ENCODE data around the gene PROX1. TPM values are rescaled to one million over a fixed set of nuclear protein-coding genes. Genes with fewer than 3 reads are reported as not detected.

The PROX1 gene
- total RNA-seq, 2 experiments from 2014 or later = not detected

GRCh38 chr1:214067853-214068703, 80.3 kb downstream of the PROX1 start:
- POLR2A ChIA-PET = interaction anchor here (0.6 kb wide), 1 partner anchor 55 kb away, joined by 6 read pairs; no protein-coding TSS in a partner anchor
- Histone ChIP-seq H3K27ac (ENCODE audit: low read depth, low read length, poor library complexity, severe bottlenecking) (no peak overlapping the region), H2AFZ (ENCODE audit: low read length) (no peak overlapping the region), H3K79me2 (ENCODE audit: insufficient read depth, low read depth, low read length) (no peaks in the 10 kb centered on the region), H4K20me1 (ENCODE audit: insufficient read depth, low read length) (no peaks in the 10 kb centered on the region), H3K4me1 (ENCODE audit: insufficient read depth, low read length, poor library complexity, severe bottlenecking) (no peaks in the 10 kb centered on the region), H3K36me3 (ENCODE audit: insufficient read depth, low read length) (no peaks in the 10 kb centered on the region), H3K9me2 (ENCODE audit: insufficient read depth, low read length) (no peaks in the 10 kb centered on the region), H3K4me3 (ENCODE audit: low read depth, low read length, poor library complexity, severe bottlenecking) (no peak overlapping the region), H3K9me3 (ENCODE audit: low read length) (no peaks in the 10 kb centered on the region), H3K4me2 (ENCODE audit: low read length) (no peak overlapping the region)
- no peak for DNase-seq (ENCODE audit: low spot score)
- no TSS peak for BruUV-seq (replicated peaks)
- intact Hi-C loops (cut with micrococcal nuclease; ENCODE audit: unreplicated experiment) = no loop called here
- no peak for TF ChIP-seq EZH2phosphoT487 (IDR thresholded peaks at IDR 0.05; ENCODE audit: borderline replicate concordance, low read depth, low read length)
- TF ChIP-seq CTCF (conservative IDR thresholded peaks at IDR 0.05; ENCODE audit: low read length) = no peak
- CTCF ChIA-PET (ENCODE audit: unreplicated experiment) = no interaction called here

- H3K79me2 ChIP-seq (ENCODE audit: insufficient read depth, low read depth, low read length) = no peaks in the 10 kb centered on the region
- H3K9me3 ChIP-seq (ENCODE audit: low read length) = no peaks in the 10 kb centered on the region
- intact Hi-C loops (cut with micrococcal nuclease; ENCODE audit: unreplicated experiment) = no loop called here
- TF ChIP-seq EZH2phosphoT487 (IDR thresholded peaks at IDR 0.05; ENCODE audit: borderline replicate concordance, low read depth, low read length) (no peak), CTCF (conservative IDR thresholded peaks at IDR 0.05; ENCODE audit: low read length) (no peak)
- no peaks in the 10 kb centered on the region for H4K20me1 ChIP-seq (ENCODE audit: insufficient read depth, low read length)
- no peak overlapping the region for H3K27ac ChIP-seq (ENCODE audit: low read depth, low read length, poor library complexity, severe bottlenecking)
- no peaks in the 10 kb centered on the region for H3K9me2 ChIP-seq (ENCODE audit: insufficient read depth, low read length)
- no TSS peak for BruUV-seq (replicated peaks)
- no peak overlapping the region for H2AFZ ChIP-seq (ENCODE audit: low read length)
- no peak for DNase-seq (ENCODE audit: low spot score)
- ChIA-PET POLR2A (interaction anchor here (0.6 kb wide), 1 partner anchor 1221 kb away, joined by 5 read pairs; no protein-coding TSS in a partner anchor), CTCF (ENCODE audit: unreplicated experiment) (no interaction called here)
- no peaks in the 10 kb centered on the region for H3K36me3 ChIP-seq (ENCODE audit: insufficient read depth, low read length)
- H3K4me2 ChIP-seq (ENCODE audit: low read length) = no peak overlapping the region
- no peaks in the 10 kb centered on the region for H3K4me1 ChIP-seq (ENCODE audit: insufficient read depth, low read length, poor library complexity, severe bottlenecking)
- H3K4me3 ChIP-seq (ENCODE audit: low read depth, low read length, poor library complexity, severe bottlenecking) = no peak overlapping the region
Measured at GRCh38 chr1:214068979-214069378, 81.2 kb downstream of the PROX1 start.

GRCh38 chr1:214071469-214071868, 83.7 kb downstream of the PROX1 start:
- no peaks in the 10 kb centered on the region for H3K9me3 ChIP-seq (ENCODE audit: low read length)
- ChIA-PET CTCF (ENCODE audit: unreplicated experiment) (no interaction called here), POLR2A (no interaction called here)
- no peaks in the 10 kb centered on the region for H4K20me1 ChIP-seq (ENCODE audit: insufficient read depth, low read length)
- no peaks in the 10 kb centered on the region for H3K36me3 ChIP-seq (ENCODE audit: insufficient read depth, low read length)
- H3K27ac ChIP-seq (ENCODE audit: low read depth, low read length, poor library complexity, severe bottlenecking) = no peak overlapping the region
- H3K4me3 ChIP-seq (ENCODE audit: low read depth, low read length, poor library complexity, severe bottlenecking) = no peak overlapping the region
- no peak for TF ChIP-seq EZH2phosphoT487 (IDR thresholded peaks at IDR 0.05; ENCODE audit: borderline replicate concordance, low read depth, low read length)
- TF ChIP-seq CTCF (conservative IDR thresholded peaks at IDR 0.05; ENCODE audit: low read length) = no peak
- no peak overlapping the region for H2AFZ ChIP-seq (ENCODE audit: low read length)
- H3K9me2 ChIP-seq (ENCODE audit: insufficient read depth, low read length) = no peaks in the 10 kb centered on the region
- no peaks in the 10 kb centered on the region for H3K79me2 ChIP-seq (ENCODE audit: insufficient read depth, low read depth, low read length)
- H3K4me1 ChIP-seq (ENCODE audit: insufficient read depth, low read length, poor library complexity, severe bottlenecking) = no peaks in the 10 kb centered on the region
- intact Hi-C loops (cut with micrococcal nuclease; ENCODE audit: unreplicated experiment) = no loop called here
- BruUV-seq (replicated peaks) = no TSS peak
- no peak for DNase-seq (ENCODE audit: low spot score)
- no peak overlapping the region for H3K4me2 ChIP-seq (ENCODE audit: low read length)

Data from OCI-LY7 (cell line).